IMR-90 (cell line): ENCODE data around the gene GPC6. TPM values are rescaled to one million over a fixed set of nuclear protein-coding genes. Genes with fewer than 3 reads are reported as not detected.
A peak's percentile ranks its signal among the peaks of the same experiment; 100 is the strongest.

Experiments
- ATAC-seq: fragments of 200-7000 bp; cut with Tn5 transposase; 2 replicates; pipeline ENCODE4 v1.9.1; 2020; ENCODE audit warnings: low read depth, mild to moderate bottlenecking, moderate library complexity
- BruUV-seq: library from RNA; stranded (reverse); fragments of 400-500 nt; replicated peaks from 2 replicates; lab custom pipeline; 2021; lab: Mats Ljungman, UMichigan
- CTCF ChIA-PET: fragments of 300-600 bp; formaldehyde crosslinking; extraction: SDS; loops from one replicate; lab custom pipeline; 2021; ENCODE audit warnings: antibody characterized with exemption; lab: Yijun Ruan, JAX
- POLR2A ChIA-PET: fragments of 300-600 bp; sonication (Branson Sonifier 250); formaldehyde crosslinking; loops from one replicate; lab custom pipeline; 2022; ENCODE audit warnings: antibody characterized with exemption; ENCODE audit not compliant: unreplicated experiment; lab: Charles Lee
- DNase-seq: peaks from one replicate; pipeline ENCODE4 v3.0.0; 2013
- H2AFZ ChIP-seq: replicated peaks from 2 replicates; pipeline ENCODE3; 2013; ENCODE audit warnings: low read length, mild to moderate bottlenecking; ENCODE audit not compliant: poor library complexity
- H2AK5ac ChIP-seq: 2 replicates; pipeline ENCODE4 v1.6.1; 2013; ENCODE audit warnings: low read depth, low read length, inconsistent platforms
- H2AK9ac ChIP-seq: replicated peaks from 2 replicates; pipeline ENCODE3; 2013; ENCODE audit warnings: mild to moderate bottlenecking, low read depth, low read length, moderate library complexity; ENCODE audit not compliant: poor library complexity
- H2BK120ac ChIP-seq: 2 replicates; pipeline ENCODE4 v1.6.1; 2013; ENCODE audit warnings: low read depth, low read length, inconsistent platforms
- H2BK15ac ChIP-seq: 3 replicates; pipeline ENCODE4 v1.6.1; 2013; ENCODE audit warnings: low read depth, low read length, inconsistent platforms
- H2BK20ac ChIP-seq: 2 replicates; pipeline ENCODE4 v1.6.1; 2013; ENCODE audit warnings: low read depth, mild to moderate bottlenecking, inconsistent platforms, low read length, moderate library complexity
- H2BK5ac ChIP-seq: 2 replicates; pipeline ENCODE4 v1.6.1; 2013; ENCODE audit warnings: mild to moderate bottlenecking, low read depth, low read length, inconsistent platforms; ENCODE audit not compliant: poor library complexity, severe bottlenecking
- H3K14ac ChIP-seq: replicated peaks from 2 replicates; pipeline ENCODE4 v1.6.1; 2013; ENCODE audit warnings: low read depth, low read length, inconsistent platforms
- H3K18ac ChIP-seq: 2 replicates; pipeline ENCODE4 v1.6.1; 2013; ENCODE audit warnings: low read depth, low read length, control low read depth
- H3K23ac ChIP-seq: 2 replicates; pipeline ENCODE4 v1.6.1; 2013; ENCODE audit warnings: low read depth, low read length, inconsistent platforms
- H3K27ac ChIP-seq: 2 replicates; pipeline ENCODE4 v1.5.1; 2013; ENCODE audit warnings: mild to moderate bottlenecking, control low read depth, low read length; ENCODE audit not compliant: insufficient read depth
- H3K27me3 ChIP-seq: 2 replicates; pipeline ENCODE4 v1.6.1; 2013; ENCODE audit warnings: low read length; ENCODE audit not compliant: control insufficient read depth, insufficient read depth
- H3K36me3 ChIP-seq: 2 replicates; pipeline ENCODE4 v1.6.1; 2013; ENCODE audit warnings: low read length, mixed read lengths; ENCODE audit not compliant: control insufficient read depth, insufficient read depth
- H3K4ac ChIP-seq: 2 replicates; pipeline ENCODE4 v1.6.1; 2013; ENCODE audit warnings: low read depth, low read length, inconsistent platforms
- H3K4me1 ChIP-seq: 2 replicates; pipeline ENCODE4 v1.6.1; 2013; ENCODE audit warnings: low read length, mixed read lengths; ENCODE audit not compliant: control insufficient read depth, insufficient read depth
- H3K4me2 ChIP-seq: 2 replicates; pipeline ENCODE4 v1.6.1; 2013; ENCODE audit warnings: low read depth, mild to moderate bottlenecking, control low read depth, low read length, moderate library complexity
- H3K4me3 ChIP-seq: 2 replicates; pipeline ENCODE4 v1.5.1; 2013; ENCODE audit warnings: low read depth, mild to moderate bottlenecking, control low read depth, low read length, moderate library complexity; ENCODE audit not compliant: insufficient read depth
- H3K56ac ChIP-seq: 2 replicates; pipeline ENCODE4 v1.6.1; 2013; ENCODE audit warnings: low read length, inconsistent platforms; ENCODE audit not compliant: insufficient read depth; ENCODE audit errors: extremely low read depth
- H3K79me1 ChIP-seq, 2 experiments: 2 replicates each; pipeline ENCODE4 v1.6.1; 2013; ENCODE audit warnings: low read length in 2 of 2, inconsistent platforms in 1 of 2, low read depth in 1 of 2
- H3K9ac ChIP-seq: 2 replicates; pipeline ENCODE4 v1.6.1; 2013; ENCODE audit warnings: low read depth, low read length, control low read depth
- H3K9me1 ChIP-seq: 2 replicates; pipeline ENCODE4 v1.6.1; 2013; ENCODE audit warnings: low read length, inconsistent platforms; ENCODE audit not compliant: insufficient read depth
- H3K9me3 ChIP-seq: 2 replicates; pipeline ENCODE4 v1.6.1; 2013; ENCODE audit warnings: low read length; ENCODE audit not compliant: control insufficient read depth, insufficient read depth
- H4K20me1 ChIP-seq: 2 replicates; pipeline ENCODE4 v1.6.1; 2013; ENCODE audit warnings: low read length, inconsistent platforms; ENCODE audit not compliant: insufficient read depth
- H4K5ac ChIP-seq: 2 replicates; pipeline ENCODE4 v1.6.1; 2013; ENCODE audit warnings: mild to moderate bottlenecking, low read depth, low read length, control low read depth
- H4K8ac ChIP-seq, 2 experiments: 2 replicates each; pipeline ENCODE4 v1.6.1; 2013; ENCODE audit warnings: low read depth in 2 of 2, low read length in 2 of 2, control low read depth in 1 of 2, inconsistent platforms in 1 of 2
- H4K91ac ChIP-seq: 2 replicates; pipeline ENCODE4 v1.6.1; 2013; ENCODE audit warnings: low read depth, low read length, inconsistent platforms; ENCODE audit not compliant: insufficient read depth
- BHLHE40 ChIP-seq: fragments of 150-350 bp; IDR thresholded peaks from 2 replicates; pipeline ENCODE4 v1.6.1; 2016; ENCODE audit warnings: mild to moderate bottlenecking, low read depth, low read length
- CEBPB ChIP-seq: IDR thresholded peaks from 2 replicates; pipeline ENCODE4 v1.6.1; 2012; ENCODE audit warnings: low read depth, low read length, improper control_type of control experiment
- CHD1 ChIP-seq: IDR thresholded peaks from 2 replicates; pipeline ENCODE4 v1.6.1; 2012; ENCODE audit warnings: low read depth, low read length, improper control_type of control experiment
- CTCF ChIP-seq: conservative IDR thresholded peaks from 2 replicates; pipeline ENCODE4 v1.5.1; 2012; ENCODE audit warnings: mild to moderate bottlenecking, low read depth, low read length, improper control_type of control experiment
- ELK1 ChIP-seq: fragments of 150-350 bp; IDR thresholded peaks from 2 replicates; pipeline ENCODE4 v1.6.1; 2016; ENCODE audit warnings: low read depth, mild to moderate bottlenecking, low read length, moderate library complexity, borderline replicate concordance
- FOS ChIP-seq: fragments of 150-350 bp; IDR thresholded peaks from 2 replicates; pipeline ENCODE4 v1.6.1; 2016; ENCODE audit warnings: low read depth, low read length
- MAFK ChIP-seq: IDR thresholded peaks from 2 replicates; pipeline ENCODE4 v1.6.1; 2012; ENCODE audit warnings: low read depth, low read length, improper control_type of control experiment
- MAZ ChIP-seq: IDR thresholded peaks from 2 replicates; pipeline ENCODE4 v1.6.1; 2012; ENCODE audit warnings: low read depth, mild to moderate bottlenecking, low read length, improper control_type of control experiment, moderate library complexity, borderline replicate concordance
- MXI1 ChIP-seq: IDR thresholded peaks from 2 replicates; pipeline ENCODE4 v1.6.1; 2012; ENCODE audit warnings: low read depth, mild to moderate bottlenecking, low read length, moderate library complexity, borderline replicate concordance
- NFE2L2 ChIP-seq: fragments of 150-350 bp; IDR thresholded peaks from 2 replicates; pipeline ENCODE4 v1.6.1; 2016; ENCODE audit warnings: low read depth, mild to moderate bottlenecking, low read length
- POLR2A ChIP-seq: IDR thresholded peaks from 2 replicates; pipeline ENCODE4 v1.6.1; 2012; ENCODE audit warnings: mild to moderate bottlenecking, low read depth, low read length
- RAD21 ChIP-seq: IDR thresholded peaks from 2 replicates; pipeline ENCODE4 v1.6.1; 2012; ENCODE audit warnings: low read length, improper control_type of control experiment
- RCOR1 ChIP-seq: IDR thresholded peaks from 2 replicates; pipeline ENCODE4 v1.6.1; 2012; ENCODE audit warnings: mild to moderate bottlenecking, low read length, improper control_type of control experiment; ENCODE audit not compliant: insufficient replicate concordance
- RFX5 ChIP-seq: IDR thresholded peaks from 2 replicates; pipeline ENCODE4 v1.8.0; 2012; ENCODE audit warnings: low read depth, mild to moderate bottlenecking, low read length, moderate library complexity
- SMC3 ChIP-seq: fragments of 150-350 bp; IDR thresholded peaks from 2 replicates; pipeline ENCODE4 v1.6.1; 2016; ENCODE audit warnings: low read depth, mild to moderate bottlenecking, antibody characterized with exemption, low read length, moderate library complexity
- USF2 ChIP-seq: fragments of 150-350 bp; IDR thresholded peaks from 2 replicates; pipeline ENCODE4 v1.6.1; 2017; ENCODE audit warnings: mild to moderate bottlenecking, antibody characterized with exemption, low read length, low read depth
- dilution Hi-C: fragments of 300-500 bp; cut with HindIII; formaldehyde crosslinking; loops from one replicate; pipeline ENCODE4 v1.14.3; 2018; ENCODE audit warnings: low sequenced_read_pairs; ENCODE audit not compliant: unreplicated experiment
- in situ Hi-C: fragments of 300-500 bp; cut with MboI; formaldehyde crosslinking; loops from 3 replicates; pipeline ENCODE4 v1.14.3; 2019; ENCODE audit warnings: low sequenced_read_pairs, inconsistent platforms, mixed read lengths
- intact Hi-C: fragments of 100-400 bp; cut with micrococcal nuclease; formaldehyde crosslinking; loops from 2 replicates; pipeline ENCODE4 v1.10.0; 2022
- polyA plus RNA-seq, 3 experiments: library from polyadenylated mRNA; depleted of rRNA; stranded (reverse); fragments of >200 nt; gene quantifications; 2 replicates each; pipeline ENCODE4 v1.2.3, GENCODE V29; 2012; ENCODE audit warnings: low replicate concordance in 1 of 3
- total RNA-seq: library from RNA; depleted of rRNA; stranded (reverse); fragments of >200 nt; gene quantifications from 2 replicates; pipeline ENCODE4 v1.2.3, GENCODE V29; 2012

Gene GPC6
- total and polyA plus RNA-seq, 2 of the 4 experiments (the other 2 are of a cell fraction), result 14.9 to 39.4 TPM

- Histone ChIP-seq H3K36me3 (no peaks in the 10 kb centered on the region), H4K8ac (no peak overlapping the region), H3K14ac (no peak overlapping the region), H2BK15ac (no peak overlapping the region), H2AK5ac (no peak overlapping the region), H3K9me3 (no peaks in the 10 kb centered on the region), H3K4me3 (no peak overlapping the region), H3K27me3 (no peaks in the 10 kb centered on the region), H3K9ac (no peak overlapping the region), H2AK9ac (no peak overlapping the region), H3K4ac (no peak overlapping the region), H2BK20ac (no peak overlapping the region), H3K56ac (no peak overlapping the region), H2BK120ac (no peak overlapping the region), H4K91ac (no peak overlapping the region), H3K9me1 (no peaks in the 10 kb centered on the region), H2BK5ac (no peak overlapping the region), H3K23ac (no peak overlapping the region), H4K5ac (no peak overlapping the region), H3K18ac (no peak overlapping the region), H3K4me1 (no peaks in the 10 kb centered on the region; the same call in none of the 2 replicates), H3K79me1 (no peaks in the 10 kb centered on the region), H4K20me1 (no peaks in the 10 kb centered on the region), H3K27ac (no peak overlapping the region), H2AFZ (no peak overlapping the region), H3K4me2 (no peak overlapping the region)
- no peak for ATAC-seq
- CTCF ChIA-PET, result interaction anchor here (0.6 to 1.2 kb wide), 3 partner anchors 13 to 282 kb away, joined by 3 to 7 read pairs (median 4); no protein-coding TSS in a partner anchor
- intact Hi-C loops, result loop anchor here (5.0 kb wide), 1 partner anchor 53 kb away; no protein-coding TSS in a partner anchor
- no peak for TF ChIP-seq POLR2A
- no peak for TF ChIP-seq MAFK
- TF ChIP-seq MAZ, result no peak
- TF ChIP-seq MXI1, result no peak
- no peak for TF ChIP-seq CTCF
- TF ChIP-seq SMC3, result no peak
- TF ChIP-seq BHLHE40, result no peak
- TF ChIP-seq CHD1, result no peak
- no peak for TF ChIP-seq CEBPB
- TF ChIP-seq ELK1, result no peak
- TF ChIP-seq USF2, result no peak
- no peak for TF ChIP-seq FOS
- no peak for TF ChIP-seq NFE2L2
- TF ChIP-seq RAD21, result no peak
- no peak for TF ChIP-seq RFX5
- no peak for TF ChIP-seq RCOR1
- in situ Hi-C loops, result no loop called here
- dilution Hi-C loops, result no loop called here
- peak; percentile 48 for DNase-seq
- no TSS peak for BruUV-seq
- POLR2A ChIA-PET, result no interaction called here
Measured at GRCh38 chr13:94254737-94255136, 1028.1 kb downstream of the GPC6 start.
